Liver (tissue), 9 donors: ENCODE measurements around the gene ITIH1. TPM values are rescaled to one million over a fixed set of nuclear protein-coding genes. Genes with fewer than 3 reads are reported as not detected.

ENCODE experiments used
- DNase-seq: peaks from one replicate; pipeline ENCODE4 v3.0.0-alpha.2; 2017; ENCODE audit warnings: low spot score
- H3K27ac ChIP-seq, 2 donors: one replicate each; pipeline ENCODE4 v1.7.0; 2013; ENCODE audit warnings: inconsistent platforms in 2 of 2, low read length in 2 of 2, control low read depth in 1 of 2, low read depth in 1 of 2, mild to moderate bottlenecking in 1 of 2
- H3K27me3 ChIP-seq, 4 donors: one replicate each; pipeline versions ENCODE4 v1.6.1 to v1.7.0; 2013; ENCODE audit warnings: low read length in 3 of 4, inconsistent platforms in 1 of 4, mild to moderate bottlenecking in 1 of 4, moderate library complexity in 1 of 4; ENCODE audit not compliant: control insufficient read depth in 4 of 4, insufficient read depth in 4 of 4
- H3K36me3 ChIP-seq, 4 donors: one replicate each; pipeline versions ENCODE4 v1.6.1 to v1.7.0; 2013; ENCODE audit warnings: low read length in 3 of 4, mild to moderate bottlenecking in 3 of 4, low read depth in 1 of 4, moderate library complexity in 1 of 4; ENCODE audit not compliant: control insufficient read depth in 4 of 4, insufficient read depth in 3 of 4
- H3K4me1 ChIP-seq, 4 donors: one replicate each; pipeline versions ENCODE4 v1.6.1 to v1.7.0; 2013; ENCODE audit warnings: low read length in 3 of 4, mild to moderate bottlenecking in 3 of 4, moderate library complexity in 1 of 4; ENCODE audit not compliant: control insufficient read depth in 4 of 4, insufficient read depth in 4 of 4
- H3K4me3 ChIP-seq, 3 donors: one replicate each; pipeline versions ENCODE4 v1.6.1 to v1.7.0; 2013; ENCODE audit warnings: low read length in 3 of 3, control low read depth in 1 of 3, low read depth in 1 of 3, mild to moderate bottlenecking in 1 of 3
- H3K9ac ChIP-seq, 2 donors: one replicate each; pipeline ENCODE4 v1.7.0; 2013; ENCODE audit warnings: low read length in 2 of 2, mild to moderate bottlenecking in 2 of 2, moderate library complexity in 2 of 2, control low read depth in 1 of 2, low read depth in 1 of 2
- H3K9me3 ChIP-seq, 4 donors: one replicate each; pipeline versions ENCODE4 v1.6.1 to v1.7.0; 2013; ENCODE audit warnings: low read length in 3 of 4; ENCODE audit not compliant: control insufficient read depth in 4 of 4
- ATF3 ChIP-seq: IDR thresholded peaks from 2 replicates; pipeline ENCODE4 v1.6.1; 2016; ENCODE audit warnings: antibody characterized with exemption
- EGR1 ChIP-seq, 2 donors: IDR thresholded peaks; 2 replicates each; pipeline ENCODE4 v1.6.1; 2016 to 2018; ENCODE audit warnings: antibody characterized with exemption in 2 of 2, low read depth in 2 of 2
- FOXA1 ChIP-seq: IDR thresholded peaks from 2 replicates; pipeline ENCODE4 v1.6.1; 2016; ENCODE audit warnings: antibody characterized with exemption
- FOXA2 ChIP-seq: IDR thresholded peaks from 2 replicates; pipeline ENCODE4 v1.6.1; 2016; ENCODE audit warnings: antibody characterized with exemption
- GABPA ChIP-seq, 2 donors: IDR thresholded peaks in 1 of 2; conservative IDR thresholded peaks in 1 of 2; 2 replicates each; pipeline ENCODE4 v1.6.1; 2016; ENCODE audit warnings: antibody characterized with exemption in 2 of 2, mild to moderate bottlenecking in 1 of 2, moderate library complexity in 1 of 2
- HNF4A ChIP-seq, 2 donors: conservative IDR thresholded peaks; 2 replicates each; pipeline ENCODE4 v1.6.1; 2016; ENCODE audit warnings: antibody characterized with exemption in 2 of 2, mild to moderate bottlenecking in 2 of 2
- HNF4G ChIP-seq: IDR thresholded peaks from 2 replicates; pipeline ENCODE4 v1.6.1; 2016; ENCODE audit warnings: antibody characterized with exemption
- JUND ChIP-seq, 2 donors: IDR thresholded peaks; 2 replicates each; pipeline ENCODE4 v1.6.1; 2016; ENCODE audit warnings: antibody characterized with exemption in 2 of 2
- NR2F2 ChIP-seq: IDR thresholded peaks from 2 replicates; pipeline ENCODE4 v1.6.1; 2016; ENCODE audit warnings: antibody characterized with exemption
- RAD21 ChIP-seq, 2 donors: IDR thresholded peaks; 2 replicates each; pipeline ENCODE4 v1.6.1; 2016; ENCODE audit warnings: antibody characterized with exemption in 2 of 2, mild to moderate bottlenecking in 2 of 2
- REST ChIP-seq: IDR thresholded peaks from 2 replicates; pipeline ENCODE4 v1.6.1; 2016; ENCODE audit warnings: antibody characterized with exemption, mild to moderate bottlenecking
- RXRA ChIP-seq, 2 donors: IDR thresholded peaks; 2 replicates each; pipeline ENCODE4 v1.6.1; 2017 to 2018; ENCODE audit warnings: antibody characterized with exemption in 2 of 2, mild to moderate bottlenecking in 1 of 2
- SP1 ChIP-seq: IDR thresholded peaks from 2 replicates; pipeline ENCODE4 v1.6.1; 2018; ENCODE audit warnings: antibody characterized with exemption, mild to moderate bottlenecking
- TAF1 ChIP-seq: conservative IDR thresholded peaks from 2 replicates; pipeline ENCODE4 v1.6.1; 2016; ENCODE audit warnings: antibody characterized with exemption, mild to moderate bottlenecking
- YY1 ChIP-seq: IDR thresholded peaks from 2 replicates; pipeline ENCODE4 v1.6.1; 2016; ENCODE audit warnings: antibody characterized with exemption, mild to moderate bottlenecking
- ZBTB33 ChIP-seq: IDR thresholded peaks from 2 replicates; pipeline ENCODE4 v1.6.1; 2016; ENCODE audit warnings: antibody characterized with exemption
- WGBS: extraction: QIAGEN DNeasy Blood & Tissue Kit; methylation state at CpG from one replicate; pipeline ENCODE4 v1.1.7; 2013; 5-methylcytosine and 5-hydroxymethylcytosine counted together
- polyA plus RNA-seq, 2 donors: library from polyadenylated mRNA; stranded (reverse) in 1 of 2; unstranded in 1 of 2; fragments of 200-250 nt in 1 of 2; fragments of >200 nt in 1 of 2; fragmentation: Nextera tagmentation in 1 of 2; extraction: Ambion mirVana in 1 of 2; gene quantifications; one replicate each; pipeline versions ENCODE4 v1.2.1 to v1.2.3, GENCODE V29; 2013 to 2015
- total RNA-seq, 2 donors: library from RNA; depleted of rRNA; stranded (reverse); fragments of >200 nt; gene quantifications; one replicate each; pipeline ENCODE4 v1.2.3, GENCODE V29; 2014
- TF ChIP-seq, protein P1 (sequence below): IDR thresholded peaks from 2 replicates; pipeline ENCODE4 v1.6.1; 2016; ENCODE audit warnings: antibody characterized with exemption
- donor health status: healthy.
- donor health status: healthy.
- donor health status: healthy.
- donor health status: healthy.
- donor health status: healthy.

The ITIH1 gene
- total and polyA plus RNA-seq, 4 donors = 1,022 to 1,400 (median 1,242) TPM

DNA sequence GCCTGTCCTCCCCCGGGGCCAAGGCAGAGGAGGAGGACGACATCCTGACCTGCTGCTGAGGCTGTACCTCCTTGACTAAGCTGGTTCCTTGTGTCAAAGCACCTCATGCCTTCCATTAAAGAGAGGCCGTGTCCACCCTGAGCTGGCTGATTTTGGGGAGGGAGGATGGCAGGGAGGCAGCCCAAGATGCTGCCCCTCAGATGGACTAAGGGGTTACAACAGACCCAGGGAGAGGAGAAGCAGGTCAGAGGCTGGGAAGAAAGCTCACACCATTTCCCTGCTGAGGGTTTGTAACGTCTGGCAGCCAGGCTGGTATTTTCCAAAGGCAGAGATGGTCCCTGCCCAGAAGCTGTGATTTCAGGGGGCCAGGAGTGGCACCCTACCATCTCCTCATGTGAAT, 14.5 kb downstream of the ITIH1 start:
- Histone ChIP-seq H3K4me3 (no peak overlapping the region), H3K36me3 (peaks cover 4 to 38% (median 29%) of the 10 kb centered on the region in 4 donors), H3K9me3 (no peaks in the 10 kb centered on the region), H3K27ac (peak overlapping the region; percentile 77 to 97), H3K27me3 (no peaks in the 10 kb centered on the region), H3K4me1 (peaks cover 20 to 85% (median 66%) of the 10 kb centered on the region in 4 donors), H3K9ac (no peak overlapping the region)
- WGBS = 86% methylated on average over 4 of the region's 4 CpGs
- DNase-seq = no peak
- TF ChIP-seq, protein P1, sequence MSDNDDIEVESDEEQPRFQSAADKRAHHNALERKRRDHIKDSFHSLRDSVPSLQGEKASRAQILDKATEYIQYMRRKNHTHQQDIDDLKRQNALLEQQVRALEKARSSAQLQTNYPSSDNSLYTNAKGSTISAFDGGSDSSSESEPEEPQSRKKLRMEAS = no peak
- TF ChIP-seq RAD21 (IDR thresholded peaks at IDR 0.05) = no peak
- TF ChIP-seq JUND (IDR thresholded peaks at IDR 0.05) = no peak
- no peak for TF ChIP-seq FOXA1
- no peak for TF ChIP-seq RXRA (IDR thresholded peaks at IDR 0.05)
- TF ChIP-seq EGR1 (IDR thresholded peaks at IDR 0.05; ENCODE audit: low read depth in 2 of 2) = no peak
- TF ChIP-seq TAF1 = no peak
- no peak for TF ChIP-seq ATF3
- no peak for TF ChIP-seq ZBTB33
- no peak for TF ChIP-seq HNF4A (conservative IDR thresholded peaks at IDR 0.05)
- TF ChIP-seq REST = no peak
- TF ChIP-seq NR2F2 = no peak
- TF ChIP-seq FOXA2 = no peak
- TF ChIP-seq SP1 = no peak
- TF ChIP-seq GABPA (IDR thresholded peaks at IDR 0.05 in 1 of 2, conservative IDR thresholded peaks at IDR 0.05 in 1 of 2) = no peak
- no peak for TF ChIP-seq HNF4G
- no peak for TF ChIP-seq YY1

DNA sequence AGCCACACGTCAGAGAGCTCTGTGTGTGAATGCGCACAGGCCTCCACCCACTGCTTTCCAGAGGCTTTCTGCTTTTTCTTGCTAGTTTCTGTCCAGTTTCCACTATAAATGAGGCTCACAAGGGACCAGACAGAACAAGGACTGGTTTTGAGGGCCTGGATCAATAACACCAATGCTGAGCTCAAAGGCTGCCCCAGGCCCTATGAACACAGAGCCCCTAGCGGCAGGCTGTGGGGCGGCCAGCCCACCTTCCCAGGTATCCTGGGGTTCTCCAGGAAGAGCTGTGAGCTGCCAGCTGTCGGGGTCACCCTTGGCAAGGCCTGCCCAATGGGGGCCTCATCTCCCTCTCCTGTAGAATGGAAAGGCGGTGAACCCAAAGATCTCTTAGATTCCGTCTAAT, 15.0 kb downstream of the ITIH1 start:
- no peak for TF ChIP-seq GABPA (IDR thresholded peaks at IDR 0.05 in 1 of 2, conservative IDR thresholded peaks at IDR 0.05 in 1 of 2)
- TF ChIP-seq RAD21 (IDR thresholded peaks at IDR 0.05) = peak in 1 of 2 donors; percentile 55
- no peak for TF ChIP-seq NR2F2
- no peak for TF ChIP-seq JUND (IDR thresholded peaks at IDR 0.05)
- Histone ChIP-seq H3K27me3 (no peaks in the 10 kb centered on the region), H3K36me3 (peaks cover 6 to 43% (median 31%) of the 10 kb centered on the region in 4 donors), H3K9me3 (no peaks in the 10 kb centered on the region), H3K27ac (peak overlapping the region; percentile 77 to 97), H3K9ac (no peak overlapping the region), H3K4me1 (peaks cover 22 to 85% (median 66%) of the 10 kb centered on the region in 4 donors), H3K4me3 (no peak overlapping the region)
- 82% methylated on average over 7 of the region's 7 CpGs for WGBS
- no peak for DNase-seq
